Head of caudate nucleus (tissue), 42 donors: ENCODE measurements around the gene ENOX1.

Experiments used
- DNase-seq, 42 donors: peaks; one replicate each; pipeline versions ENCODE4 v3.0.0 to v3.0.0-alpha.2; 2020 to 2021; ENCODE audit warnings: mixed read lengths in 7 of 42
- intact Hi-C: fragments of 100-400 bp; cut with DNase I; formaldehyde crosslinking; loops from one replicate; pipeline ENCODE4 v1.15.0; 2022

The ENOX1 gene

GRCh38 chr13:43758834-43759233 lies 27.9 kb downstream of the ENOX1 start:
- intact Hi-C loops = no loop called here
- DNase-seq = no peak

GRCh38 chr13:43757266-43757665 lies 29.5 kb downstream of the ENOX1 start:
- intact Hi-C loops = no loop called here
- no peak for DNase-seq

GRCh38 chr13:43755844-43756243 lies 30.9 kb downstream of the ENOX1 start:
- no peak for DNase-seq
- intact Hi-C loops = no loop called here

- intact Hi-C loops = no loop called here
- DNase-seq = no peak
Observed at GRCh38 chr13:43751624-43752023, 35.1 kb downstream of the ENOX1 start.

GRCh38 chr13:43749503-43749902 lies 37.3 kb downstream of the ENOX1 start:
- intact Hi-C loops = no loop called here
- no peak for DNase-seq

- no peak for DNase-seq
- intact Hi-C loops = no loop called here
Observed at GRCh38 chr13:43744261-43745031, 42.3 kb downstream of the ENOX1 start.

- intact Hi-C loops = no loop called here
- no peak for DNase-seq
Observed at GRCh38 chr13:43742911-43743310, 43.9 kb downstream of the ENOX1 start.

- intact Hi-C loops = no loop called here
- DNase-seq = no peak
Observed at GRCh38 chr13:43737392-43737923, 49.3 kb downstream of the ENOX1 start.

GRCh38 chr13:43732726-43733125 lies 54.0 kb downstream of the ENOX1 start:
- intact Hi-C loops = no loop called here
- no peak for DNase-seq

- DNase-seq = no peak
- intact Hi-C loops = no loop called here
Observed at GRCh38 chr13:43731296-43731695, 55.5 kb downstream of the ENOX1 start.

- intact Hi-C loops = no loop called here
- DNase-seq = peak in 30 of 42 donors; percentile 1 to 55 (median 22)
Observed at GRCh38 chr13:43730642-43731041, 56.1 kb downstream of the ENOX1 start.

- DNase-seq = no peak
Observed at GRCh38 chr13:43728421-43728820, 58.4 kb downstream of the ENOX1 start.

GRCh38 chr13:43727856-43728255 lies 58.9 kb downstream of the ENOX1 start:
- intact Hi-C loops = no loop called here
- no peak for DNase-seq

More at GRCh38 chr13:43728421-43728820, 58.4 kb downstream of the ENOX1 start:
- intact Hi-C loops = no loop called here

GRCh38 chr13:43725460-43725859 lies 61.3 kb downstream of the ENOX1 start:
- intact Hi-C loops = no loop called here

GRCh38 chr13:43720780-43721397 lies 65.9 kb downstream of the ENOX1 start:
- intact Hi-C loops = no loop called here
- no peak for DNase-seq

More at GRCh38 chr13:43725460-43725859, 61.3 kb downstream of the ENOX1 start:
- no peak for DNase-seq

- peak in 12 of 42 donors; percentile 6 to 62 (median 36) for DNase-seq
- intact Hi-C loops = no loop called here
Observed at GRCh38 chr13:43698758-43699157, 88.0 kb downstream of the ENOX1 start.

- no peak for DNase-seq
- intact Hi-C loops = no loop called here
Observed at GRCh38 chr13:43698009-43698408, 88.8 kb downstream of the ENOX1 start.

- DNase-seq = no peak
- intact Hi-C loops = no loop called here
Observed at GRCh38 chr13:43697323-43697722, 89.4 kb downstream of the ENOX1 start.

- intact Hi-C loops = no loop called here
Observed at GRCh38 chr13:43694146-43694664, 92.6 kb downstream of the ENOX1 start.

GRCh38 chr13:43693639-43694038 lies 93.1 kb downstream of the ENOX1 start:
- DNase-seq = no peak
- intact Hi-C loops = no loop called here

More at GRCh38 chr13:43694146-43694664, 92.6 kb downstream of the ENOX1 start:
- no peak for DNase-seq
